GM21367 (cell line): ENCODE results near the gene MAML1.

ENCODE experiments used
- ATAC-seq: cut with Tn5 transposase; IDR thresholded peaks from one replicate; pipeline ENCODE4 v1.9.1; 2021; ENCODE audit not compliant: unreplicated experiment

The MAML1 gene

DNA sequence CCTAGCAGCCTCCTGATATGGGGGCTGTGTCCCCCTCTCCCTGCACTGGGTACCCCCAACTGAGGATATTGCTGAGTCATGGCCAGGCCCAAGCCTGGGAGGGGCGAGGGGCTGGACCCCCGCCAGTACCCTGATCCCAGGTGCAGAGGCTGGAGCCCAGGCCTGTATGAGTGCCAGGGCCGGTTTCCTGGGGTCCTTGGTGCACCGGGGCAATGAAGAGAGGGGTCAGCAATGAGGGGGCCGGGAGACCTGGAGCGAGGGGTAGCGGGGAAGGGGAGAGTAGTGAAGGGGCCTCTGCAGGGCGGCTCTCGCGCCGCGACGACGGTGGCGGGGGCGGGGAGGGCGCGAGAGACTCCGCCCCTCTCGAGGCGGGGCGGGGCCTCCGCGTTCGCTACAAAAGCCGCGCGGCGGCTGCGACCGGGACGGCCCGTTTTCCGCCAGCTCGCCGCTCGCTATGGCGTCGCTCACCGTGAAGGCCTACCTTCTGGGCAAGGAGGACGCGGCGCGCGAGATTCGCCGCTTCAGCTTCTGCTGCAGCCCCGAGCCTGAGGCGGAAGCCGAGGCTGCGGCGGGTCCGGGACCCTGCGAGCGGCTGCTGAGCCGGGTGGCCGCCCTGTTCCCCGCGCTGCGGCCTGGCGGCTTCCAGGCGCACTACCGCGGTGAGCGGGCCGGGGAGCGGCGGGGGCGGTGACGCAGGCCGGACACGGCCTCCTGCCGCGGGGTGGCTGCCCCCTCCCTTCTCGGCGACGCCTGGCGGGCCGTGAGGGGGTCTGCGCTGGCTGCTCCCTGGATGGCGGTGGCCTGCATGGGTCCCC is 88.1 kb downstream of the MAML1 start, which contains the start of gene SQSTM1:
Gene SQSTM1, plus strand, starts transcription at position 423 of the 815 bp plus-strand sequence. Its CDS starts 32 bp downstream, at position 455.
- peak; percentile 25 for ATAC-seq

- peak; percentile 40 for ATAC-seq
These were observed 88.9 kb downstream of the MAML1 start for GRCh38 chr5:179821298-179822058.

GRCh38 chr5:179822059-179822432 is 89.4 kb downstream of the MAML1 start:
- no peak for ATAC-seq

DNA sequence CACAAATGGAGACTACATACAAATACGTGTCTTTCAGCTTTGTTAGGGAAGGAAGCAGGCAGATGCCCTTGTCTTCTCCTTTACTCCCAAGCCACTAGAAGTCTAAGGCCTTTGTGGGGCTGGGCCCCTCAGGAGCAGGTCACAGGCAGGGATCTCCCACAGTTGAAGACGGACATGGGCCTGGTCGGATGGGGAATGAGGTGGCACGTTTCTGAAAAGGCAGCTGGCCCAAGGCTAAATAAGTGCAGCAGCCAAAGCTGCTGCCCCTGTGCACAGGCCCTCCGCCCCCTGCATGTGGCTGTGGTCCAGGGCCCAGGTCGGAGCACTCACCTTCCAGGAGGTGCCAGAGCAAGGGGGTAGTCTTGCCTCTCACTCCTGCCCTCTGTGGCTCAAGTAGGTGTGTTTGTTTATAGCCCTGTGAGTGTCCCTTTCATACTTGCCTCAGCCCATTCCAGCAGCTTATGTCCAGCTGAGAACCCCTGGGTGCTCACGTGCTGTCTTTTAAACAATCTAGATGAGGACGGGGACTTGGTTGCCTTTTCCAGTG is 89.9 kb downstream of the MAML1 start:
- no peak for ATAC-seq

GRCh38 chr5:179823937-179824744 is 91.5 kb downstream of the MAML1 start:
- no peak for ATAC-seq

GRCh38 chr5:179824745-179825112 is 92.1 kb downstream of the MAML1 start:
- no peak for ATAC-seq

- no peak for ATAC-seq
These were observed 93.1 kb downstream of the MAML1 start for GRCh38 chr5:179825655-179826182.
